Measurements from ENCODE around the gene ZNF22.

Gene ZNF22

GRCh38 chr10:45000752-45001380, at the start of gene ZNF22:
Gene ZNF22, plus strand, starts transcription at chr10:45000923. Its CDS starts 2,446 bp downstream, at chr10:45003369.
- in situ Hi-C loops (cut with HindIII; ENCODE audit: low sequenced_read_pairs), result no loop called here

- in situ Hi-C loops (cut with HindIII; ENCODE audit: low sequenced_read_pairs), result no loop called here
Measured at GRCh38 chr10:44951576-44952226, 49.0 kb upstream of the ZNF22 start.

- in situ Hi-C loops (cut with HindIII; ENCODE audit: low sequenced_read_pairs), result no loop called here
Measured at GRCh38 chr10:44952779-44953231, 47.9 kb upstream of the ZNF22 start.

DNA sequence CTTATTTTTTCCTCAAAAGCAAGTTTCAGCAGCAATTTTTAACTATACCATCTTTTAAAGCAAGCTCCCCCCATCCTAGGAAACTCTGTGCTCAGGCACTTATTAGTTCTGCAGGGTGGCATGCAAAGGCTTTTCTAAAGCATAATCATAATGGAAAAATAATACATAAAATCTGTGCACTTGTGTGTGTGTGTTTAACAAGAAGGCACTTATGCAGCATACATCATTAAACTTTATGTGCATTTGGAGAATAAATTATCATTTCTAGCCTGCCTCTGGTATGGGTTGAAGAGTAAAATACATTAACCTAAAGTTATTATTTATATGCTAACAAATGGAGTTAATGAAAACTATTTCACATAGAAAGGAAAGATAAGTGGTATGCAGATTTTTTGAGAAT, 46.7 kb upstream of the ZNF22 start:
- in situ Hi-C loops (cut with HindIII; ENCODE audit: low sequenced_read_pairs), result no loop called here

GRCh38 chr10:44954962-44955361, 45.8 kb upstream of the ZNF22 start:
- in situ Hi-C loops (cut with HindIII; ENCODE audit: low sequenced_read_pairs), result no loop called here

DNA sequence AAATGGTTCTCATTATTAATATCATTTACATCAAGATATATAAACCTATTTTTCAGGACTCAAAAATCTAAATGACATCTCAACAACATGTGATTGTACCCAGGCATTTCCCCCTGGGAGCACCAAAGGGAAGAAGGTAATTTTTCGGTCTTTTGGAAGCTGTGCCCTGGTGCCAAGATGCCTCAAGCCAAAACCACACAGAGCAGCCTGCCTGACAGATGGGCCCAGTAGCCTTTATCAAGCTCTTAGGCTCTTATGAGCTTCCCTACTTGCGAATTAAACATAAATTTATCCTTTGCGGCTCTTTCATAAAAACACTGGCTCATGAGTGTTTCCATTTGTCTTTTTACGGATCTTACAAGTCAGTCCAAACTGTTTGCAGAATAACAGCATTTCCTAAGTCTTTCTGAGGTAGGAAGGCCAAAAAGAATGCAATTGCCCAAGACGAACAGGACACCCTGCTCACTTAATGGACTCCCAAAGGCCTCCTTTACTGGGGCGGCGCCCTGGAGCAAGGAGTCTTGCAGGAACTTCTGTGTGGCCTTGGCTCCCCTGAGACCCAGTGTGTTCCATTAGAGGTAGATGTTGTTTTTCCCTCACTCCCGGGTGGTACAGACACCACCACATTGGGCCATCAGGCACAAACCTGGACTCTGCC, 45.2 kb upstream of the ZNF22 start:
- in situ Hi-C loops (cut with HindIII; ENCODE audit: low sequenced_read_pairs), result no loop called here

GRCh38 chr10:44956226-44956625, 44.5 kb upstream of the ZNF22 start:
- in situ Hi-C loops (cut with HindIII; ENCODE audit: low sequenced_read_pairs), result no loop called here

- in situ Hi-C loops (cut with HindIII; ENCODE audit: low sequenced_read_pairs), result no loop called here
Measured at GRCh38 chr10:44956717-44957706, 43.7 kb upstream of the ZNF22 start.

- in situ Hi-C loops (cut with HindIII; ENCODE audit: low sequenced_read_pairs), result no loop called here
Measured at GRCh38 chr10:44958196-44958897, 42.4 kb upstream of the ZNF22 start.

- in situ Hi-C loops (cut with HindIII; ENCODE audit: low sequenced_read_pairs), result no loop called here
Measured at GRCh38 chr10:44958898-44959246, 41.9 kb upstream of the ZNF22 start.

DNA sequence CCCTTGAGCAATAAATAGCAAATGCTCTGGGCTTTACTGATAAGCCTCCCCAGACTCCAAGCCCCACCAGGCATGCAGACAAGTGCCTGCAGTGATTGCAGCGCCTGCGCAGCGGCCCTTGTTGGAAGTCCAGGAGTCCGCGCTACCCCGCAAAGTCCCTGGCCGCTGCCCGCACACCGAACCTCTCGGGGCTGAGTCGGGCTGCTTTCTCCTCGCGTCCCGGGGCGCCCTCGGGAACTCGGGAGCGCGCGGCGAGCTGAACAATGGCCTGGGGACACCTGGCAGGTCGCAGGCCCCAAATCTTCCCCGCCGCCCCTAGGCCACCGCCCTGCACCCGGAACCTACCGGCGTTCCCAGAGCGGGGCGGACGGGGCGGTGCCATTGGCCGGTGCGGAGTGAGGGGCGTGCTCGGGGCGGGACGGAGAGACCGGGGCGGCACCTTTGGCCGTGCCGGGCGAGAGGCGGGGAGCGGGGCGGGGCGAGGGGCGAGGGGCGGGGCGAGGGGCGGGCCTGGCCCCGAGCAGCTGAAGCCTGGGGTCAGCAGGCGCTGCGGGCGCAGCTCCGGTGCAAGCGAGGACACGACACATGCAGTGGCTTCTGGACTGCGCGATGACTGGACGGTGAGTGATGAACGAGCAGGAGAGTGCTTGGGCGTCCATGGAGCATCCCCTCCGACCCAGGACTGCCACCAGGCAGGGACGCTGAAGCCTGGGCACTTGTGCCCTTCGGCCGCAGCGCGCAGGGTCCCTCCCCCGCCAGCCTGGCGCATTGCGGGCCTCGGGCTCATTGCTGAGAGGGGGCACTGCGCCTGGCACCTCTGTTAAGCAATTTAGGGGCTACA, 41.3 kb upstream of the ZNF22 start, which contains the start of gene RASSF4:
Gene RASSF4 (plus strand): TSS at position 556 of the 841 bp plus-strand sequence. CDS start 10,401 bp downstream, outside the sequence.
- in situ Hi-C loops (cut with HindIII; ENCODE audit: low sequenced_read_pairs), result loop anchor here (5.0 kb wide), 1 partner anchor 38 kb away; no protein-coding TSS in a partner anchor

- in situ Hi-C loops (cut with HindIII; ENCODE audit: low sequenced_read_pairs), result loop anchor here (5.0 kb wide), 1 partner anchor 37 kb away; no protein-coding TSS in a partner anchor
Measured at GRCh38 chr10:44960088-44960460, 40.6 kb upstream of the ZNF22 start.

GRCh38 chr10:44960482-44961229, 40.1 kb upstream of the ZNF22 start:
- in situ Hi-C loops (cut with HindIII; ENCODE audit: low sequenced_read_pairs), result loop anchor here (5.0 kb wide), 1 partner anchor 37 kb away; no protein-coding TSS in a partner anchor

DNA sequence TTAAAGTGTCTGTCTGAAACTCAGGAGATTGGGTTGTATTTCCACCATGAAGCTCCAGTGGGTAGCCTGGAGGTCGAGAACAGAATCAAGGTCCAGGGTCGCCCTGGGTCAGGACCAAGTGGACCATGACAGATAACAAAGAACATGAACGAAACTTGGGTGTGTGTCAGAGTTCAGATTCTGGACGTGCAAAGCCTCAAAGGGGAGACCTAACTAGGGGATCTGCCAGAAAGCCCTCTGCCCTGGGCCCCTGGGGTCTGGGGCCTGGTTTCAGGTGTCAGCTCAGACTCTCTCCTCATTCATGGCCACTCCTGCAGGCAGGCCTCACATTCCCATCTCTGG, 39.5 kb upstream of the ZNF22 start:
- in situ Hi-C loops (cut with HindIII; ENCODE audit: low sequenced_read_pairs), result loop anchor here (5.0 kb wide), 1 partner anchor 36 kb away; no protein-coding TSS in a partner anchor

GRCh38 chr10:44961931-44962750, 38.6 kb upstream of the ZNF22 start:
- in situ Hi-C loops (cut with HindIII; ENCODE audit: low sequenced_read_pairs), result loop anchor here (5.0 kb wide), 1 partner anchor 35 kb away; no protein-coding TSS in a partner anchor

GRCh38 chr10:44962870-44963738, 37.6 kb upstream of the ZNF22 start:
- in situ Hi-C loops (cut with HindIII; ENCODE audit: low sequenced_read_pairs), result loop anchor here (5.0 kb wide), 1 partner anchor 34 kb away; no protein-coding TSS in a partner anchor

Measured in endothelial cell of hepatic sinusoid (primary cell).